Astrocyte of the spinal cord (primary cell): Measurements from ENCODE around the gene SPATA20.

ENCODE experiments used
- DNase-seq: peaks from one replicate; pipeline ENCODE4 v3.0.0; 2011; ENCODE audit warnings: low read depth, low spot score
- H3K4me3 ChIP-seq: 2 replicates; pipeline ENCODE4 v1.5.1; 2011; ENCODE audit warnings: low read depth, mild to moderate bottlenecking, low read length, moderate library complexity
- CTCF ChIP-seq: IDR thresholded peaks from 2 replicates; pipeline ENCODE4 v1.5.1; 2012; ENCODE audit warnings: low read depth, mild to moderate bottlenecking, low read length, inconsistent platforms
- in situ Hi-C: cut with HindIII; loops from 2 replicates; pipeline ENCODE4 v1.10.0; 2017; ENCODE audit warnings: low sequenced_read_pairs

Gene SPATA20

GRCh38 chr17:50589095-50589705 is 42.2 kb downstream of the SPATA20 start:
- H3K4me3 ChIP-seq = no peak overlapping the region
- TF ChIP-seq CTCF = no peak
- peak; percentile 24 for DNase-seq
- in situ Hi-C loops = no loop called here

GRCh38 chr17:50590946-50591737 is 44.2 kb downstream of the SPATA20 start:
- TF ChIP-seq CTCF = no peak
- no peak for DNase-seq
- in situ Hi-C loops = no loop called here
- no peak overlapping the region for H3K4me3 ChIP-seq

GRCh38 chr17:50593321-50593720 is 46.3 kb downstream of the SPATA20 start:
- no peak for TF ChIP-seq CTCF
- DNase-seq = no peak
- in situ Hi-C loops = no loop called here
- H3K4me3 ChIP-seq = no peak overlapping the region

GRCh38 chr17:50594128-50594823 is 47.3 kb downstream of the SPATA20 start:
- H3K4me3 ChIP-seq = no peak overlapping the region
- TF ChIP-seq CTCF = no peak
- DNase-seq = no peak
- in situ Hi-C loops = no loop called here

GRCh38 chr17:50594892-50595291 is 47.9 kb downstream of the SPATA20 start:
- DNase-seq = no peak
- in situ Hi-C loops = no loop called here
- no peak for TF ChIP-seq CTCF
- no peak overlapping the region for H3K4me3 ChIP-seq

- in situ Hi-C loops = no loop called here
- TF ChIP-seq CTCF = peak; percentile 41
- H3K4me3 ChIP-seq = no peak overlapping the region
- no peak for DNase-seq
Observed at GRCh38 chr17:50596191-50597037, 49.4 kb downstream of the SPATA20 start.
